ENCODE measurements around the gene LCLAT1. TPM values are rescaled to one million over a fixed set of nuclear protein-coding genes. Genes with fewer than 3 reads are reported as not detected.

The LCLAT1 gene
- total and polyA plus RNA-seq, 4 donors = 2.4 to 14.6 (median 10.7) TPM

- Histone ChIP-seq H3K27ac (ENCODE audit: low read depth in 1 of 2, low read length in 2 of 2) (no peak overlapping the region), H3K9ac (ENCODE audit: low read depth in 1 of 2, low read length in 2 of 2) (no peak overlapping the region), H3K36me3 (ENCODE audit: control insufficient read depth in 4 of 4, insufficient read depth in 3 of 4, low read depth in 1 of 4, low read length in 3 of 4) (no peaks in the 10 kb centered on the region), H3K4me1 (ENCODE audit: control insufficient read depth in 4 of 4, insufficient read depth in 4 of 4, low read length in 3 of 4) (peaks cover 0 to 6% (median 0%) of the 10 kb centered on the region in 4 donors), H3K4me3 (ENCODE audit: low read depth in 1 of 3, low read length in 3 of 3) (no peak overlapping the region), H3K27me3 (ENCODE audit: control insufficient read depth in 4 of 4, insufficient read depth in 4 of 4, low read length in 3 of 4) (no peaks in the 10 kb centered on the region), H3K9me3 (ENCODE audit: control insufficient read depth in 4 of 4, low read length in 3 of 4) (no peaks in the 10 kb centered on the region)
- no peak for DNase-seq (ENCODE audit: low spot score)
- 83% methylated on average over 1 of the region's 1 CpG for WGBS
- TF ChIP-seq, protein P1, sequence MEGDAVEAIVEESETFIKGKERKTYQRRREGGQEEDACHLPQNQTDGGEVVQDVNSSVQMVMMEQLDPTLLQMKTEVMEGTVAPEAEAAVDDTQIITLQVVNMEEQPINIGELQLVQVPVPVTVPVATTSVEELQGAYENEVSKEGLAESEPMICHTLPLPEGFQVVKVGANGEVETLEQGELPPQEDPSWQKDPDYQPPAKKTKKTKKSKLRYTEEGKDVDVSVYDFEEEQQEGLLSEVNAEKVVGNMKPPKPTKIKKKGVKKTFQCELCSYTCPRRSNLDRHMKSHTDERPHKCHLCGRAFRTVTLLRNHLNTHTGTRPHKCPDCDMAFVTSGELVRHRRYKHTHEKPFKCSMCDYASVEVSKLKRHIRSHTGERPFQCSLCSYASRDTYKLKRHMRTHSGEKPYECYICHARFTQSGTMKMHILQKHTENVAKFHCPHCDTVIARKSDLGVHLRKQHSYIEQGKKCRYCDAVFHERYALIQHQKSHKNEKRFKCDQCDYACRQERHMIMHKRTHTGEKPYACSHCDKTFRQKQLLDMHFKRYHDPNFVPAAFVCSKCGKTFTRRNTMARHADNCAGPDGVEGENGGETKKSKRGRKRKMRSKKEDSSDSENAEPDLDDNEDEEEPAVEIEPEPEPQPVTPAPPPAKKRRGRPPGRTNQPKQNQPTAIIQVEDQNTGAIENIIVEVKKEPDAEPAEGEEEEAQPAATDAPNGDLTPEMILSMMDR (IDR thresholded peaks at IDR 0.05; ENCODE audit: low read depth, low read length, missing input control) = no peak
Observed at GRCh38 chr2:30491225-30491624, 44.2 kb downstream of the LCLAT1 start.

DNA sequence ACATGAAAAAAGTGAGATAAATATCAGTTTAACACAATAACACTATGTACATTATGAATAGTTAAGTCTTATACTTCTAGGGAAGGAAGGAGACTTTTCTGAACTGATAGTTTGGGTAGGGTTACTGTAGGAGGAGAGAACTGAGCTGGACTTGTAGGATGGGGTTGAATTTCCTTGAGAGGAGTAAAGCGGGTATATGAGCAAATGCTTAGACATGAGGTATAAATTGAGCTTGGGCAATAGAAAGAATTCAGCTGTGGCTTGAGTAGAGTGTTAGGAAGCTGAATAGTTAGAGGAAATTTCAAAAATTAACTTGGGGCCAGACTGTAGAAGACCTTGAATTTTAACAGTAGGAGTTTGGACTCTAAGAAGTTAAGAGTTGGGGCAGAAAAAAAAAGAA lies 45.1 kb downstream of the LCLAT1 start:
- no peak for TF ChIP-seq REST (IDR thresholded peaks at IDR 0.05)
- TF ChIP-seq FOXA1 (IDR thresholded peaks at IDR 0.05) = no peak
- no peak overlapping the region for H3K27ac ChIP-seq (ENCODE audit: low read depth in 1 of 2, low read length in 2 of 2)
- H3K27me3 ChIP-seq (ENCODE audit: control insufficient read depth in 4 of 4, insufficient read depth in 4 of 4, low read length in 3 of 4) = no peaks in the 10 kb centered on the region
- H3K9ac ChIP-seq (ENCODE audit: low read depth in 1 of 2, low read length in 2 of 2) = no peak overlapping the region
- H3K9me3 ChIP-seq (ENCODE audit: control insufficient read depth in 4 of 4, low read length in 3 of 4) = no peaks in the 10 kb centered on the region
- no peaks in the 10 kb centered on the region for H3K36me3 ChIP-seq (ENCODE audit: control insufficient read depth in 4 of 4, insufficient read depth in 3 of 4, low read depth in 1 of 4, low read length in 3 of 4)
- WGBS = 96% methylated on average over 1 of the region's 1 CpG
- no peak overlapping the region for H3K4me3 ChIP-seq (ENCODE audit: low read depth in 1 of 3, low read length in 3 of 3)
- no peak for DNase-seq (ENCODE audit: low spot score)
- H3K4me1 ChIP-seq (ENCODE audit: control insufficient read depth in 4 of 4, insufficient read depth in 4 of 4, low read length in 3 of 4) = peaks cover 0 to 6% (median 0%) of the 10 kb centered on the region in 4 donors

DNA sequence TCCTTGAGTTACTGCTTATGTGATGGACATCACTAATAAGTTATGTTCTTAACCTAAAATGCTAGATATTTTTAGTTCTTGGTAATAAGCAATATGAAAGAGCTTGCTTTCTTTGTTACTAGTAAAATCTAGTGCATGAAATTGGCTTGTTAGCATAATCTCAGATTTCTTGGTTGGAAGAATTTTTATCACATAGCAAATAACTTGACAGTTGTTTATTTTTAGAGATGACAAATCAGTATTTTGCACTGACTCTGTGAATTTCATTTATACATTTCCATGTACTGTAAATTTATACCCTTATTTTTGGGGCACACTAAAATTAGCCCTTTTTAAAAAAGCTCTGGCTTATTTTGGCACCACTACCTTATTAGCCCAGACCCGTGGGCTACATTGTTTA lies 45.6 kb downstream of the LCLAT1 start:
- Histone ChIP-seq H3K36me3 (ENCODE audit: control insufficient read depth in 4 of 4, insufficient read depth in 3 of 4, low read depth in 1 of 4, low read length in 3 of 4) (no peaks in the 10 kb centered on the region), H3K4me3 (ENCODE audit: low read depth in 1 of 3, low read length in 3 of 3) (no peak overlapping the region), H3K27me3 (ENCODE audit: control insufficient read depth in 4 of 4, insufficient read depth in 4 of 4, low read length in 3 of 4) (no peaks in the 10 kb centered on the region), H3K4me1 (ENCODE audit: control insufficient read depth in 4 of 4, insufficient read depth in 4 of 4, low read length in 3 of 4) (peaks cover 0 to 6% (median 0%) of the 10 kb centered on the region in 4 donors), H3K27ac (ENCODE audit: low read depth in 1 of 2, low read length in 2 of 2) (no peak overlapping the region), H3K9ac (ENCODE audit: low read depth in 1 of 2, low read length in 2 of 2) (no peak overlapping the region), H3K9me3 (ENCODE audit: control insufficient read depth in 4 of 4, low read length in 3 of 4) (peaks cover 0 to under 1% (median 0%) of the 10 kb centered on the region in 4 donors)
- no peak for DNase-seq (ENCODE audit: low spot score)
- WGBS = 67% methylated on average over 1 of the region's 1 CpG
- TF ChIP-seq HNF4A (conservative IDR thresholded peaks at IDR 0.05) (no peak), GABPA (IDR thresholded peaks at IDR 0.05 in 1 of 2, conservative IDR thresholded peaks at IDR 0.05 in 1 of 2) (no peak), JUND (IDR thresholded peaks at IDR 0.05) (no peak), FOXA1 (IDR thresholded peaks at IDR 0.05) (no peak), NR2F2 (IDR thresholded peaks at IDR 0.05) (no peak), REST (IDR thresholded peaks at IDR 0.05) (no peak), RXRA (IDR thresholded peaks at IDR 0.05) (no peak), FOXA2 (IDR thresholded peaks at IDR 0.05) (no peak), EGR1 (IDR thresholded peaks at IDR 0.05; ENCODE audit: low read depth in 2 of 2) (no peak)
- TF ChIP-seq, protein P2, sequence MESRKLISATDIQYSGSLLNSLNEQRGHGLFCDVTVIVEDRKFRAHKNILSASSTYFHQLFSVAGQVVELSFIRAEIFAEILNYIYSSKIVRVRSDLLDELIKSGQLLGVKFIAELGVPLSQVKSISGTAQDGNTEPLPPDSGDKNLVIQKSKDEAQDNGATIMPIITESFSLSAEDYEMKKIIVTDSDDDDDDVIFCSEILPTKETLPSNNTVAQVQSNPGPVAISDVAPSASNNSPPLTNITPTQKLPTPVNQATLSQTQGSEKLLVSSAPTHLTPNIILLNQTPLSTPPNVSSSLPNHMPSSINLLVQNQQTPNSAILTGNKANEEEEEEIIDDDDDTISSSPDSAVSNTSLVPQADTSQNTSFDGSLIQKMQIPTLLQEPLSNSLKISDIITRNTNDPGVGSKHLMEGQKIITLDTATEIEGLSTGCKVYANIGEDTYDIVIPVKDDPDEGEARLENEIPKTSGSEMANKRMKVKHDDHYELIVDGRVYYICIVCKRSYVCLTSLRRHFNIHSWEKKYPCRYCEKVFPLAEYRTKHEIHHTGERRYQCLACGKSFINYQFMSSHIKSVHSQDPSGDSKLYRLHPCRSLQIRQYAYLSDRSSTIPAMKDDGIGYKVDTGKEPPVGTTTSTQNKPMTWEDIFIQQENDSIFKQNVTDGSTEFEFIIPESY (IDR thresholded peaks at IDR 0.05) = no peak
- TF ChIP-seq, protein P1 (IDR thresholded peaks at IDR 0.05; ENCODE audit: low read depth, low read length, missing input control) = no peak
- TF ChIP-seq, protein P3, sequence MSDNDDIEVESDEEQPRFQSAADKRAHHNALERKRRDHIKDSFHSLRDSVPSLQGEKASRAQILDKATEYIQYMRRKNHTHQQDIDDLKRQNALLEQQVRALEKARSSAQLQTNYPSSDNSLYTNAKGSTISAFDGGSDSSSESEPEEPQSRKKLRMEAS (IDR thresholded peaks at IDR 0.05) = no peak
- TF ChIP-seq, protein P4, sequence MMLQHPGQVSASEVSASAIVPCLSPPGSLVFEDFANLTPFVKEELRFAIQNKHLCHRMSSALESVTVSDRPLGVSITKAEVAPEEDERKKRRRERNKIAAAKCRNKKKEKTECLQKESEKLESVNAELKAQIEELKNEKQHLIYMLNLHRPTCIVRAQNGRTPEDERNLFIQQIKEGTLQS (IDR thresholded peaks at IDR 0.05) = no peak
